ENCODE measurements around the gene SPATA12. TPM values are rescaled to one million over a fixed set of nuclear protein-coding genes. Genes with fewer than 3 reads are reported as not detected.
A peak's percentile ranks its signal among the peaks of the same experiment; 100 is the strongest.

SPATA12 gene
- total RNA-seq, 1 donor from 2014 or later: 0.15 TPM

DNA sequence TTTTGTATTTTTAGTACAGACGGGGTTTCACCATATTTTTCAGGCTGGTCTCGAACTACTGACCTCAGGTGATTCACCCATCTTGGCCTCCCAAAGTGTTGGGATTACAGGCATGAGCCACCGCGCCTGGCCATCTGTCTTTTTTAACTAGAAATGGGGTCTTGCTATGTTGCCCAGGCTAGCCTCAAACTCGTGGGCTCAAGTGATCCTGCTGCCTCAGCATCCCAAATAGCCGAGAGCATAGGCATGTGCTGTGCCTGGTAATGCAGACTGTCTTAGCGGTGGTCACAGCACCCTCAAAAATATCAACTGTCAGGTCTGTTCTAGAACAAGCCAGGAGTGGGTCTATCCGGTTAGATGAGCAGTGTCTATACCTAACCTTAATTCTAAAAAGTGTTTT lies 48.2 kb downstream of the SPATA12 start:
- Mint-ChIP-seq H3K27ac (ENCODE audit: unreplicated experiment) (no peak overlapping the region), H3K4me3 (ENCODE audit: unreplicated experiment) (no peak overlapping the region), H3K9me3 (ENCODE audit: unreplicated experiment) (no peaks in the 10 kb centered on the region), H3K36me3 (ENCODE audit: low read depth, unreplicated experiment) (no peaks in the 10 kb centered on the region), H3K27me3 (ENCODE audit: unreplicated experiment) (peaks cover 2% of the 10 kb centered on the region), H3K4me1 (ENCODE audit: unreplicated experiment) (no peaks in the 10 kb centered on the region)
- no peak for DNase-seq (ENCODE audit: low spot score)
- TF ChIP-seq, protein P1, sequence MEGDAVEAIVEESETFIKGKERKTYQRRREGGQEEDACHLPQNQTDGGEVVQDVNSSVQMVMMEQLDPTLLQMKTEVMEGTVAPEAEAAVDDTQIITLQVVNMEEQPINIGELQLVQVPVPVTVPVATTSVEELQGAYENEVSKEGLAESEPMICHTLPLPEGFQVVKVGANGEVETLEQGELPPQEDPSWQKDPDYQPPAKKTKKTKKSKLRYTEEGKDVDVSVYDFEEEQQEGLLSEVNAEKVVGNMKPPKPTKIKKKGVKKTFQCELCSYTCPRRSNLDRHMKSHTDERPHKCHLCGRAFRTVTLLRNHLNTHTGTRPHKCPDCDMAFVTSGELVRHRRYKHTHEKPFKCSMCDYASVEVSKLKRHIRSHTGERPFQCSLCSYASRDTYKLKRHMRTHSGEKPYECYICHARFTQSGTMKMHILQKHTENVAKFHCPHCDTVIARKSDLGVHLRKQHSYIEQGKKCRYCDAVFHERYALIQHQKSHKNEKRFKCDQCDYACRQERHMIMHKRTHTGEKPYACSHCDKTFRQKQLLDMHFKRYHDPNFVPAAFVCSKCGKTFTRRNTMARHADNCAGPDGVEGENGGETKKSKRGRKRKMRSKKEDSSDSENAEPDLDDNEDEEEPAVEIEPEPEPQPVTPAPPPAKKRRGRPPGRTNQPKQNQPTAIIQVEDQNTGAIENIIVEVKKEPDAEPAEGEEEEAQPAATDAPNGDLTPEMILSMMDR (IDR thresholded peaks at IDR 0.05; ENCODE audit: unreplicated experiment): no peak

DNA sequence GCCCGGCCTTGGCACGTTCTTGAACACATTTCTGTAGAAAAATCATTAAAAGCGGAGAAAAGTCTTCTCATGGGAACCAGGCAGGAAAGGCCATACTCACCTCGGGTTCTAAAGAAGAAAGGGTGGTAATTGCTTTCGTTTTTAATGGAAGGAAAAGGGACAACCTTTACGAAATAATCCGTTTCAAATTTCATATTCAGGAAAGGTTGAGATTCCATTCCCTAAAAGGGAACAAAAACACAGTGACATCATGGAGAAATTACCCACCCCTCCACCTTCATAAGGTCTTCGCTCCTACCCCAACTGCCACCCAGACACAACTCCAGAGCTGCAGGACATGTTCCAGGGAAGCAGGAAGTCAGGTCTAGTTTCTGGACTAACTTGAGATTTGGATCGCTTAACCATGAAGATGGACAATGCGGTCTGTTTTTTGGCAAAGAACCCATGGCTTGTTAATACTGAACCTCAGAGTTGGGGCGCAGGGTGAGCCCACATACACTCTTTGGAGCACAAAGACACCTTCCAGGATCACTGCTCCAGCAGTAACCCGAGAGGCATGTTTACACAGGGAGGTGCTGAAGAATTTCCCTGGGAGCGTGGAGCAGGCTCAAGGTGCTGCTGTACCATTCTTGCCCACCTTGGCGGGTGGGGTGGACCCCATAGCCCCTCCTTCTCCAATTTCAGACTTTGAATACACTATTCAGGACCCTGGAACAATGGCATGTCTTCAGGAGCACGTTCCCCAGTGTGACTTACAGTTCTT lies 49.2 kb downstream of the SPATA12 start:
- H3K27me3 Mint-ChIP-seq (ENCODE audit: unreplicated experiment): peaks cover 2% of the 10 kb centered on the region
- no peaks in the 10 kb centered on the region for H3K36me3 Mint-ChIP-seq (ENCODE audit: low read depth, unreplicated experiment)
- no peak overlapping the region for H3K27ac Mint-ChIP-seq (ENCODE audit: unreplicated experiment)
- H3K9me3 Mint-ChIP-seq (ENCODE audit: unreplicated experiment): no peaks in the 10 kb centered on the region
- no peak for DNase-seq (ENCODE audit: low spot score)
- TF ChIP-seq, protein P1 (IDR thresholded peaks at IDR 0.05; ENCODE audit: unreplicated experiment): no peak
- H3K4me3 Mint-ChIP-seq (ENCODE audit: unreplicated experiment): no peak overlapping the region
- H3K4me1 Mint-ChIP-seq (ENCODE audit: unreplicated experiment): no peaks in the 10 kb centered on the region

DNA sequence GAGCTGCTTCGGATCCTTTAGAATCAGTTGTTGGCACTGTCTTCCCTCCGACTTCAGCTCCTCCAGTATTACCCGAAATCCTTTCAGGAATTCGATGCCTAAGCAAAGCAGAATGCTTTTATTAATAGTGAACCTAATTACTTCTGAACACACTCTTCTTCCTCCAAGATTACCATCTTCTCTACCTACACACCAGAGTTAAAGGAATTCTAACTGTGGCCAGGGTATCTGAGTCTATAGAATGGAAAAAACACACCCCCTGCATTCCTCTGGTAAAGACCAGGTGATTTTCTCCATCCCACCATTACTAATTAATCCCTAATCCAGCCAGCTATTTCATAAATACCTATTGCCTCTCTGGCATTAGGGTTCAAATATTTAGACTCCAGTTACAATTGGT lies 49.8 kb downstream of the SPATA12 start:
- TF ChIP-seq, protein P1 (IDR thresholded peaks at IDR 0.05; ENCODE audit: unreplicated experiment): no peak
- Mint-ChIP-seq H3K36me3 (ENCODE audit: low read depth, unreplicated experiment) (no peaks in the 10 kb centered on the region), H3K9me3 (ENCODE audit: unreplicated experiment) (no peaks in the 10 kb centered on the region), H3K27ac (ENCODE audit: unreplicated experiment) (no peak overlapping the region), H3K27me3 (ENCODE audit: unreplicated experiment) (peaks cover 2% of the 10 kb centered on the region), H3K4me1 (ENCODE audit: unreplicated experiment) (no peaks in the 10 kb centered on the region), H3K4me3 (ENCODE audit: unreplicated experiment) (no peak overlapping the region)
- no peak for DNase-seq (ENCODE audit: low spot score)

DNA sequence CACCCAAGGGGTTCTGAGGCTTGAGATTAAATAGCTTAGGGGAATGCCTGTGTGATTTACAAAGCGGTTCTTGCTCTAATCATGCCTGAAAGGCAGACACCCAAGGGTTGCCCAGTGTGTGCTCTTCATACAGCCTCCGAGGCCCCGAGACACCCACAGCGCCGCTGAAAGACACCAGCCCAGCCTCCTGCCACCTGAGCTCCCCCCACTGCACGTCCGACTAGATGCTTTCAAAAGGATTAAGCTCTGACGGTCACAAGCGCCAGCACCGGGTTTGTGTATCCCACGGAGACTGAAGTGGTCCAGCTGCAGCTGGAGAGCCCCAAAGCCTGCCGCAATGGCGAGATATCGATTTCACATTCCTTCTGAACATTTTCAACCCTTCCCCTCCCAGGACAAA lies 50.3 kb downstream of the SPATA12 start:
- H3K36me3 Mint-ChIP-seq (ENCODE audit: low read depth, unreplicated experiment): no peaks in the 10 kb centered on the region
- peaks cover 2% of the 10 kb centered on the region for H3K27me3 Mint-ChIP-seq (ENCODE audit: unreplicated experiment)
- DNase-seq (ENCODE audit: low spot score): no peak
- H3K4me3 Mint-ChIP-seq (ENCODE audit: unreplicated experiment): no peak overlapping the region
- no peak overlapping the region for H3K27ac Mint-ChIP-seq (ENCODE audit: unreplicated experiment)
- TF ChIP-seq, protein P1 (IDR thresholded peaks at IDR 0.05; ENCODE audit: unreplicated experiment): no peak
- H3K9me3 Mint-ChIP-seq (ENCODE audit: unreplicated experiment): no peaks in the 10 kb centered on the region
- H3K4me1 Mint-ChIP-seq (ENCODE audit: unreplicated experiment): no peaks in the 10 kb centered on the region

DNA sequence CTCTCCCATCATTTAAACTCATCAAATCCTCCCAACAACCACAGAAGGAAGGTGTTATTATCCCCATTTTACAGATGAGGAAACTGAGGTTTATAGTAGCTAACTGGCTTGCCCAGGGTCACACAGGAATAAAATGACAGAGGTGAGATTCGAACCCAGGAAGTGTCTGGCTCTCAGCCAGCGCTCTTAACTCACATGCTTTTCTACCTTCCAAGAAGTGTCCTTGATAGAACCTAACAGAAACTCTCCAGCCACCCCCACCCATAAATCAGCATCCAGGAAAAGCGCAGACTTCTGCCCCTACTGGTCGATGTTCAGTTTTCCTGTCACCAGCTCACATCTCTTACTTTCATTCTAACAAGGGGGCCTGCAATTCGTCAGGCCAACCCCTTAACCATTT lies 51.7 kb downstream of the SPATA12 start:
- no peaks in the 10 kb centered on the region for H3K36me3 Mint-ChIP-seq (ENCODE audit: low read depth, unreplicated experiment)
- DNase-seq (ENCODE audit: low spot score): no peak
- H3K4me1 Mint-ChIP-seq (ENCODE audit: unreplicated experiment): no peaks in the 10 kb centered on the region
- H3K27me3 Mint-ChIP-seq (ENCODE audit: unreplicated experiment): peaks cover 2% of the 10 kb centered on the region
- TF ChIP-seq, protein P1 (IDR thresholded peaks at IDR 0.05; ENCODE audit: unreplicated experiment): peak; percentile 35
- H3K27ac Mint-ChIP-seq (ENCODE audit: unreplicated experiment): no peak overlapping the region
- H3K9me3 Mint-ChIP-seq (ENCODE audit: unreplicated experiment): no peaks in the 10 kb centered on the region
- no peak overlapping the region for H3K4me3 Mint-ChIP-seq (ENCODE audit: unreplicated experiment)
